ENCODE measurements around the gene NUFIP1.

DNA sequence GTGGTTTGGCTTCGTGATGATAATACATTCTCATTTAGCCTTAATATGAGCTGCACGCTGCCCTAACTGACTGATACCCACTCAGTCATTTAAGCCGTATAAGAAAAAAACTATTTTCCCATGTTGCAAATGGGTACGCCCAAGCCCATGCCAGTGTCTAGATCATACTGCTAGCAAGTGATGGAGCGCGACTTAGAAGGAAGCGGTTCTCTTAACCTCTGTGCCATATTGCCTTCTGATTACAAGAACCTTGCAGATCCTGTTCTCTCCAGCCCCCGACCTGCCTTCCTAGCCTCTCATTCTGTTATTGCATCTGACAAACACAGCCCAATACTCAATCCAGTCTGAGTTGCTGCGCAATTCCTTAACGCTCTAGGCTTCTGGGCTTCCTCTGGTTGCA lies 670 bp upstream of the NUFIP1 start:
- TF ChIP-seq, protein P1, sequence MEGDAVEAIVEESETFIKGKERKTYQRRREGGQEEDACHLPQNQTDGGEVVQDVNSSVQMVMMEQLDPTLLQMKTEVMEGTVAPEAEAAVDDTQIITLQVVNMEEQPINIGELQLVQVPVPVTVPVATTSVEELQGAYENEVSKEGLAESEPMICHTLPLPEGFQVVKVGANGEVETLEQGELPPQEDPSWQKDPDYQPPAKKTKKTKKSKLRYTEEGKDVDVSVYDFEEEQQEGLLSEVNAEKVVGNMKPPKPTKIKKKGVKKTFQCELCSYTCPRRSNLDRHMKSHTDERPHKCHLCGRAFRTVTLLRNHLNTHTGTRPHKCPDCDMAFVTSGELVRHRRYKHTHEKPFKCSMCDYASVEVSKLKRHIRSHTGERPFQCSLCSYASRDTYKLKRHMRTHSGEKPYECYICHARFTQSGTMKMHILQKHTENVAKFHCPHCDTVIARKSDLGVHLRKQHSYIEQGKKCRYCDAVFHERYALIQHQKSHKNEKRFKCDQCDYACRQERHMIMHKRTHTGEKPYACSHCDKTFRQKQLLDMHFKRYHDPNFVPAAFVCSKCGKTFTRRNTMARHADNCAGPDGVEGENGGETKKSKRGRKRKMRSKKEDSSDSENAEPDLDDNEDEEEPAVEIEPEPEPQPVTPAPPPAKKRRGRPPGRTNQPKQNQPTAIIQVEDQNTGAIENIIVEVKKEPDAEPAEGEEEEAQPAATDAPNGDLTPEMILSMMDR (IDR thresholded peaks at IDR 0.05; ENCODE audit: insufficient read depth, low read length), result no peak
- TF ChIP-seq POLR2AphosphoS5 (IDR thresholded peaks at IDR 0.05; ENCODE audit: low read depth) (no peak), SPI1 (IDR thresholded peaks at IDR 0.05; ENCODE audit: borderline replicate concordance, low read depth) (no peak)
- TF ChIP-seq, protein P2, sequence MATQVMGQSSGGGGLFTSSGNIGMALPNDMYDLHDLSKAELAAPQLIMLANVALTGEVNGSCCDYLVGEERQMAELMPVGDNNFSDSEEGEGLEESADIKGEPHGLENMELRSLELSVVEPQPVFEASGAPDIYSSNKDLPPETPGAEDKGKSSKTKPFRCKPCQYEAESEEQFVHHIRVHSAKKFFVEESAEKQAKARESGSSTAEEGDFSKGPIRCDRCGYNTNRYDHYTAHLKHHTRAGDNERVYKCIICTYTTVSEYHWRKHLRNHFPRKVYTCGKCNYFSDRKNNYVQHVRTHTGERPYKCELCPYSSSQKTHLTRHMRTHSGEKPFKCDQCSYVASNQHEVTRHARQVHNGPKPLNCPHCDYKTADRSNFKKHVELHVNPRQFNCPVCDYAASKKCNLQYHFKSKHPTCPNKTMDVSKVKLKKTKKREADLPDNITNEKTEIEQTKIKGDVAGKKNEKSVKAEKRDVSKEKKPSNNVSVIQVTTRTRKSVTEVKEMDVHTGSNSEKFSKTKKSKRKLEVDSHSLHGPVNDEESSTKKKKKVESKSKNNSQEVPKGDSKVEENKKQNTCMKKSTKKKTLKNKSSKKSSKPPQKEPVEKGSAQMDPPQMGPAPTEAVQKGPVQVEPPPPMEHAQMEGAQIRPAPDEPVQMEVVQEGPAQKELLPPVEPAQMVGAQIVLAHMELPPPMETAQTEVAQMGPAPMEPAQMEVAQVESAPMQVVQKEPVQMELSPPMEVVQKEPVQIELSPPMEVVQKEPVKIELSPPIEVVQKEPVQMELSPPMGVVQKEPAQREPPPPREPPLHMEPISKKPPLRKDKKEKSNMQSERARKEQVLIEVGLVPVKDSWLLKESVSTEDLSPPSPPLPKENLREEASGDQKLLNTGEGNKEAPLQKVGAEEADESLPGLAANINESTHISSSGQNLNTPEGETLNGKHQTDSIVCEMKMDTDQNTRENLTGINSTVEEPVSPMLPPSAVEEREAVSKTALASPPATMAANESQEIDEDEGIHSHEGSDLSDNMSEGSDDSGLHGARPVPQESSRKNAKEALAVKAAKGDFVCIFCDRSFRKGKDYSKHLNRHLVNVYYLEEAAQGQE (IDR thresholded peaks at IDR 0.05; ENCODE audit: insufficient replicate concordance, low read depth), result no peak
